HCT116 (cell line): ENCODE data around the gene LYRM1. TPM values are rescaled to one million over a fixed set of nuclear protein-coding genes. Genes with fewer than 3 reads are reported as not detected.

Experiments
- ATAC-seq: fragments of 200-7000 bp; cut with Tn5 transposase; 2 replicates; pipeline ENCODE4 v1.9.1; 2020; ENCODE audit warnings: mild to moderate bottlenecking, moderate library complexity
- BruUV-seq: library from RNA; stranded (reverse); fragments of 400-500 nt; replicated peaks from 2 replicates; lab custom pipeline; 2021; lab: Mats Ljungman, UMichigan
- CTCF ChIA-PET: fragments of 300-600 bp; sonication (Branson Sonifier 250); formaldehyde crosslinking; loops from one replicate; lab custom pipeline; 2021; ENCODE audit warnings: antibody characterized with exemption; lab: Charles Lee
- POLR2A ChIA-PET: fragments of 300-600, 350-600 bp; sonication (Branson Sonifier 250); formaldehyde crosslinking; loops from one replicate; lab custom pipeline; 2021; ENCODE audit warnings: antibody characterized with exemption; lab: Charles Lee
- RAD21 ChIA-PET, 2 experiments: fragments of 300-600 bp; sonication (Branson Sonifier 250); formaldehyde crosslinking; loops; one replicate each; lab custom pipeline; 2023; ENCODE audit warnings: low total read pairs in 2 of 2; ENCODE audit not compliant: uncharacterized antibody in 2 of 2, unreplicated experiment in 2 of 2, low non-redundant PET in 1 of 2; lab: Charles Lee
- DNase-seq: peaks from one replicate; pipeline ENCODE4 v3.0.0-alpha.2; 2010; ENCODE audit warnings: low read depth, low spot score
- H2AFZ ChIP-seq: fragments of 200-600 bp; shearing (Covaris generic), sonication (generic); 2 replicates; pipeline ENCODE4 v1.6.1; 2017; ENCODE audit warnings: low read depth, mixed run types, mixed read lengths, antibody characterized with exemption, low read length; ENCODE audit not compliant: poor library complexity, severe bottlenecking
- H3K27ac ChIP-seq: 2 replicates; pipeline ENCODE4 v1.5.1; 2012; ENCODE audit warnings: low read depth, low read length
- H3K27me3 ChIP-seq: fragments of 200-600 bp; sonication (generic); 2 replicates; pipeline ENCODE4 v1.6.1; 2016; ENCODE audit warnings: mixed run types, low read length, mixed read lengths; ENCODE audit not compliant: insufficient read depth
- H3K36me3 ChIP-seq, 2 experiments: fragments of 200-500 bp in 1 of 2; fragments of 200-600 bp in 1 of 2; sonication (Bioruptor generic) in 1 of 2; sonication (generic) in 1 of 2; 2 replicates each; pipeline versions ENCODE4 v1.5.1 to v1.6.1; 2014 to 2016; ENCODE audit warnings: low read length in 2 of 2, inconsistent platforms in 1 of 2, mixed read lengths in 1 of 2, mixed run types in 1 of 2; ENCODE audit not compliant: insufficient read depth in 2 of 2, control insufficient read depth in 1 of 2
- H3K4me1 ChIP-seq, 2 experiments: fragments of 200-600 bp in 1 of 2; sonication (generic) in 1 of 2; 2 replicates each; pipeline versions ENCODE4 v1.5.1 to v1.6.1; 2012 to 2017; ENCODE audit warnings: low read length in 2 of 2, inconsistent platforms in 1 of 2, mild to moderate bottlenecking in 1 of 2, mixed read lengths in 1 of 2, mixed run types in 1 of 2, moderate library complexity in 1 of 2; ENCODE audit not compliant: insufficient read depth in 2 of 2, control insufficient read depth in 1 of 2
- H3K4me2 ChIP-seq: fragments of 200-600 bp; sonication (generic); 2 replicates; pipeline ENCODE4 v1.6.1; 2017; ENCODE audit warnings: mixed run types, low read length, mixed read lengths
- H3K4me3 ChIP-seq, 2 experiments: fragments of 200-600 bp in 1 of 2; sonication (generic) in 1 of 2; replicated peaks in 1 of 2; 2 replicates each; pipeline ENCODE4 v1.5.1; 2011 to 2016; ENCODE audit warnings: low read length in 2 of 2, control low read depth in 1 of 2, low read depth in 1 of 2, mild to moderate bottlenecking in 1 of 2, mixed read lengths in 1 of 2, mixed run types in 1 of 2
- H3K79me2 ChIP-seq: fragments of 200-600 bp; sonication (generic); 2 replicates; pipeline ENCODE4 v1.6.1; 2017; ENCODE audit warnings: mild to moderate bottlenecking, mixed run types, low read length, moderate library complexity, mixed read lengths; ENCODE audit not compliant: insufficient read depth
- H3K9ac ChIP-seq: fragments of 200-600 bp; sonication (generic); 2 replicates; pipeline ENCODE4 v1.6.1; 2016; ENCODE audit warnings: low read length, mixed read lengths
- H3K9me2 ChIP-seq: fragments of 200-600 bp; sonication (generic), shearing (Covaris generic); 2 replicates; pipeline ENCODE4 v1.6.1; 2017; ENCODE audit warnings: mixed run types, mild to moderate bottlenecking, moderate library complexity; ENCODE audit not compliant: insufficient read depth
- H3K9me3 ChIP-seq, 2 experiments: fragments of 200-500 bp in 1 of 2; fragments of 200-600 bp in 1 of 2; sonication (Bioruptor generic) in 1 of 2; sonication (generic) in 1 of 2; 2 replicates each; pipeline ENCODE4 v1.6.1; 2014 to 2017; ENCODE audit warnings: low read length in 2 of 2, mixed read lengths in 2 of 2, inconsistent platforms in 1 of 2, low read depth in 1 of 2, mild to moderate bottlenecking in 1 of 2, mixed run types in 1 of 2, moderate library complexity in 1 of 2; ENCODE audit not compliant: control insufficient read depth in 1 of 2, insufficient read depth in 1 of 2
- H4K20me1 ChIP-seq: fragments of 200-600 bp; sonication (generic), shearing (Covaris generic); 2 replicates; pipeline ENCODE4 v1.6.1; 2017; ENCODE audit warnings: mixed run types, mild to moderate bottlenecking, moderate library complexity; ENCODE audit not compliant: insufficient read depth
- CBX3 ChIP-seq: IDR thresholded peaks from 2 replicates; pipeline ENCODE4 v1.6.1; 2012; ENCODE audit warnings: low read depth
- CEBPB ChIP-seq: IDR thresholded peaks from 2 replicates; pipeline ENCODE4 v1.6.1; 2012; ENCODE audit warnings: low read depth
- EGR1 ChIP-seq: IDR thresholded peaks from 2 replicates; pipeline ENCODE4 v1.6.1; 2012; ENCODE audit warnings: low read depth
- ELF1 ChIP-seq: IDR thresholded peaks from 2 replicates; pipeline ENCODE4 v1.6.1; 2012; ENCODE audit warnings: low read depth, borderline replicate concordance
- JUND ChIP-seq: IDR thresholded peaks from 2 replicates; pipeline ENCODE4 v1.6.1; 2012
- POLR2A ChIP-seq: IDR thresholded peaks from 2 replicates; pipeline ENCODE4 v1.7.0; 2011; ENCODE audit warnings: borderline replicate concordance; ENCODE audit not compliant: insufficient read depth, insufficient read length; ENCODE audit errors: extremely low read depth
- RAD21 ChIP-seq: IDR thresholded peaks from 2 replicates; pipeline ENCODE4 v1.6.1; 2012; ENCODE audit warnings: low read depth, mild to moderate bottlenecking
- SIN3A ChIP-seq: IDR thresholded peaks from 2 replicates; pipeline ENCODE4 v1.6.1; 2012; ENCODE audit warnings: low read depth
- SRF ChIP-seq: IDR thresholded peaks from 2 replicates; pipeline ENCODE4 v1.6.1; 2012; ENCODE audit warnings: low read depth
- ZFX ChIP-seq: fragments of 450-650 bp; IDR thresholded peaks from 2 replicates; pipeline ENCODE4 v1.6.1; 2017
- ZNF274 ChIP-seq: fragments of 200-500 bp; sonication (Bioruptor generic); IDR thresholded peaks from 2 replicates; pipeline ENCODE4 v1.6.1; 2014; ENCODE audit warnings: mild to moderate bottlenecking, low read depth, low read length, inconsistent platforms
- intact Hi-C: fragments of 100-400 bp; cut with micrococcal nuclease; formaldehyde crosslinking; loops from 2 replicates; pipeline ENCODE4 v1.10.0; 2022
- total RNA-seq: library from RNA; stranded (reverse); gene quantifications from one replicate; pipeline ENCODE4 v1.2.1, GENCODE V29; 2021; ENCODE audit not compliant: unreplicated experiment
- TF ChIP-seq, protein P1 (sequence below): IDR thresholded peaks from 2 replicates; pipeline ENCODE4 v1.6.1; 2012
- TF ChIP-seq, protein P2 (sequence below): IDR thresholded peaks from 2 replicates; pipeline ENCODE4 v1.6.1; 2011; ENCODE audit warnings: mild to moderate bottlenecking, low read length, moderate library complexity; ENCODE audit not compliant: insufficient replicate concordance; ENCODE audit errors: extremely low read depth

The LYRM1 gene
- total RNA-seq, 1 experiment from 2014 or later = 26.7 TPM

DNA sequence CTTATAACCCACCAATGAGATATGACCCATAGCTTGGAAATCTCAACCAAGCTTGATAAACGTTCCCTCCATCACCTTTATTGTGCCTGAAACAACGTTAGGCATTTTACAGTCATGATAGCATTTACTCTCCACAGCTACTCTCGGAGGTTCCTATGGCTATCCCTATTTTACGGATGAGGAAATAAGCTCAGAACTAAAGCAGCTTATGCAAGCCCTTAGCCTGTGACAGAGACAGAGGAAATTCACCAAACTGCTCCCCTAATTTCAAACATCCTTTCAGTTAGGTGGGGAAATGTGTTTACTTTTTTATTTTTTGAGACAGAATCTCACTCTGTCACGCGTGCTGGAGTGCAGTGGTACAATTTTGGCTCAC is 19.1 kb upstream of the LYRM1 start:
- BruUV-seq = no TSS peak
- no peak for TF ChIP-seq CEBPB
- ATAC-seq (no peak), DNase-seq (no peak)
- H3K27ac ChIP-seq = no peak overlapping the region
- peaks cover 84% of the 10 kb centered on the region for H3K79me2 ChIP-seq
- RAD21 ChIA-PET = no interaction called here
- H3K9me3 ChIP-seq = no peaks in the 10 kb centered on the region
- H3K36me3 ChIP-seq = no peaks in the 10 kb centered on the region
- H4K20me1 ChIP-seq = no peaks in the 10 kb centered on the region
- CTCF ChIA-PET = interaction anchor here (1.4 kb wide), 1 partner anchor 27 kb away, joined by 3 read pairs; no protein-coding TSS in a partner anchor
- H3K27me3 ChIP-seq = no peaks in the 10 kb centered on the region
- H3K9ac ChIP-seq = no peak overlapping the region
- no peak overlapping the region for H3K4me3 ChIP-seq
- POLR2A ChIA-PET = no interaction called here
- intact Hi-C loops = no loop called here
- H2AFZ ChIP-seq = no peak overlapping the region
- H3K4me2 ChIP-seq = no peak overlapping the region
- H3K4me1 ChIP-seq = peaks cover 34 to 38% of the 10 kb centered on the region in 2 experiments
- no peaks in the 10 kb centered on the region for H3K9me2 ChIP-seq

- CTCF ChIA-PET = interaction anchor here (0.8 kb wide), 1 partner anchor 20 kb away, joined by 3 read pairs; no protein-coding TSS in a partner anchor
- TF ChIP-seq SRF (no peak), POLR2A (no peak), SIN3A (no peak), ZFX (no peak), ELF1 (no peak), JUND (no peak), RAD21 (no peak), EGR1 (no peak), CBX3 (no peak), ZNF274 (no peak)
- TF ChIP-seq, protein P1, sequence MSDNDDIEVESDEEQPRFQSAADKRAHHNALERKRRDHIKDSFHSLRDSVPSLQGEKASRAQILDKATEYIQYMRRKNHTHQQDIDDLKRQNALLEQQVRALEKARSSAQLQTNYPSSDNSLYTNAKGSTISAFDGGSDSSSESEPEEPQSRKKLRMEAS = no peak
- TF ChIP-seq, protein P2, sequence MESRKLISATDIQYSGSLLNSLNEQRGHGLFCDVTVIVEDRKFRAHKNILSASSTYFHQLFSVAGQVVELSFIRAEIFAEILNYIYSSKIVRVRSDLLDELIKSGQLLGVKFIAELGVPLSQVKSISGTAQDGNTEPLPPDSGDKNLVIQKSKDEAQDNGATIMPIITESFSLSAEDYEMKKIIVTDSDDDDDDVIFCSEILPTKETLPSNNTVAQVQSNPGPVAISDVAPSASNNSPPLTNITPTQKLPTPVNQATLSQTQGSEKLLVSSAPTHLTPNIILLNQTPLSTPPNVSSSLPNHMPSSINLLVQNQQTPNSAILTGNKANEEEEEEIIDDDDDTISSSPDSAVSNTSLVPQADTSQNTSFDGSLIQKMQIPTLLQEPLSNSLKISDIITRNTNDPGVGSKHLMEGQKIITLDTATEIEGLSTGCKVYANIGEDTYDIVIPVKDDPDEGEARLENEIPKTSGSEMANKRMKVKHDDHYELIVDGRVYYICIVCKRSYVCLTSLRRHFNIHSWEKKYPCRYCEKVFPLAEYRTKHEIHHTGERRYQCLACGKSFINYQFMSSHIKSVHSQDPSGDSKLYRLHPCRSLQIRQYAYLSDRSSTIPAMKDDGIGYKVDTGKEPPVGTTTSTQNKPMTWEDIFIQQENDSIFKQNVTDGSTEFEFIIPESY = no peak
- TF ChIP-seq, all 23 proteins: peak for 0
- no peak overlapping the region for H3K9ac ChIP-seq
- no TSS peak for BruUV-seq
- no peak overlapping the region for H3K4me3 ChIP-seq
- H2AFZ ChIP-seq = no peak overlapping the region
- H3K9me3 ChIP-seq = no peaks in the 10 kb centered on the region
- no peak overlapping the region for H3K4me2 ChIP-seq
- DNase-seq (no peak), ATAC-seq (no peak)
- no peaks in the 10 kb centered on the region for H3K9me2 ChIP-seq
- RAD21 ChIA-PET = no interaction called here
- H3K4me1 ChIP-seq = peaks cover 27 to 34% of the 10 kb centered on the region in 2 experiments
- POLR2A ChIA-PET = interaction anchor here (0.5 to 0.6 kb wide), 2 partner anchors 17 to 91 kb away, joined by 3 to 4 read pairs; partner anchors contain the start of genes DCUN1D3 and LYRM1
- H3K36me3 ChIP-seq = no peaks in the 10 kb centered on the region
- no peaks in the 10 kb centered on the region for H4K20me1 ChIP-seq
- no peak overlapping the region for H3K27ac ChIP-seq
- H3K27me3 ChIP-seq = no peaks in the 10 kb centered on the region
- H3K79me2 ChIP-seq = peaks cover 74% of the 10 kb centered on the region
- intact Hi-C loops = no loop called here
Observed at GRCh38 chr16:20883554-20884239, 16.9 kb upstream of the LYRM1 start.
